Sigmoid colon (tissue), 7 donors: ENCODE measurements around the gene SPARCL1. TPM values are rescaled to one million over a fixed set of nuclear protein-coding genes. Genes with fewer than 3 reads are reported as not detected.

Experiments
- DNase-seq: peaks from one replicate; pipeline ENCODE4 v3.0.0-alpha.2; 2019
- H3K27ac ChIP-seq, 4 donors: fragments of 200-600 bp; sonication (generic); one replicate each; pipeline ENCODE4 v1.5.1; 2016 to 2019; ENCODE audit warnings: mild to moderate bottlenecking in 1 of 4
- H3K27me3 ChIP-seq, 3 donors: fragments of 200-600 bp; sonication (generic); one replicate each; pipeline ENCODE4 v1.5.1; 2019; ENCODE audit warnings: mild to moderate bottlenecking in 1 of 3
- H3K36me3 ChIP-seq, 4 donors: fragments of 200-600 bp; sonication (generic); one replicate each; pipeline ENCODE4 v1.5.1; 2016 to 2019
- H3K4me1 ChIP-seq, 4 donors: fragments of 200-600 bp; sonication (generic); one replicate each; pipeline ENCODE4 v1.5.1; 2017 to 2019
- H3K4me3 ChIP-seq, 4 donors: fragments of 200-600 bp; sonication (generic); one replicate each; pipeline ENCODE4 v1.5.1; 2017 to 2019; ENCODE audit warnings: mild to moderate bottlenecking in 2 of 4, moderate library complexity in 1 of 4
- H3K9me3 ChIP-seq, 4 donors: fragments of 200-600 bp in 3 of 4; sonication (generic) in 3 of 4; one replicate each; pipeline versions ENCODE4 v1.5.1 to v1.6.1; 2013 to 2019
- CTCF ChIP-seq, 4 experiments: fragments of 450-650 bp in 3 of 4; fragments of 200-600 bp in 1 of 4; IDR thresholded peaks; one replicate each; pipeline ENCODE4 v1.5.1; 2016 to 2019; ENCODE audit warnings: antibody characterized with exemption in 4 of 4, mild to moderate bottlenecking in 3 of 4, moderate library complexity in 2 of 4
- EP300 ChIP-seq, 4 donors: sonication (generic); formaldehyde crosslinking; IDR thresholded peaks; one replicate each; pipeline ENCODE4 v1.6.1; 2017; ENCODE audit warnings: antibody characterized with exemption in 4 of 4
- POLR2A ChIP-seq, 2 donors: fragments of 450-650 bp; IDR thresholded peaks; one replicate each; pipeline ENCODE4 v1.6.1; 2016; ENCODE audit warnings: antibody characterized with exemption in 2 of 2, mild to moderate bottlenecking in 2 of 2, moderate library complexity in 2 of 2
- POLR2AphosphoS5 ChIP-seq, 4 donors: sonication (generic); formaldehyde crosslinking; IDR thresholded peaks; one replicate each; pipeline ENCODE4 v1.6.1; 2017; ENCODE audit warnings: antibody characterized with exemption in 4 of 4
- WGBS, 2 donors: extraction: QIAGEN DNeasy Blood & Tissue Kit; methylation state at CpG; one replicate each; pipeline ENCODE4 v1.1.7; 2013; 5-methylcytosine and 5-hydroxymethylcytosine counted together
- intact Hi-C: fragments of 100-400 bp; cut with DNase I; formaldehyde crosslinking; loops from one replicate; pipeline ENCODE4 v1.15.1; 2023
- polyA plus RNA-seq, 3 donors: library from polyadenylated mRNA; stranded (reverse); fragments of 200-250 nt; gene quantifications; one replicate each; pipeline ENCODE4 v1.2.3, GENCODE V29; 2013
- total RNA-seq, 4 donors: library from RNA; depleted of rRNA; stranded (reverse); fragments of >200 nt; gene quantifications; one replicate each; pipeline ENCODE4 v1.1.0, GENCODE V29; 2016
- donor health status: healthy with polysubstance abuse.
- donor health status: Bipolar disorder and iron deficiency.
- donor health status: healthy.

The SPARCL1 gene
- total and polyA plus RNA-seq, 7 donors: 10.4 to 1,386 (median 1,005) TPM

GRCh38 chr4:87510747-87511146, 18.4 kb downstream of the SPARCL1 start:
- TF ChIP-seq EP300 (IDR thresholded peaks at IDR 0.05) (no peak), POLR2AphosphoS5 (IDR thresholded peaks at IDR 0.05) (peak in 1 of 4 donors; percentile 24)
- Histone ChIP-seq H3K36me3 (peaks cover 7 to 36% (median 7%) of the 10 kb centered on the region in 4 donors), H3K27ac (peak overlapping the region in 2 of 4 donors; percentile 25 to 91), H3K4me1 (peaks cover 0 to 84% (median 67%) of the 10 kb centered on the region in 4 donors), H3K9me3 (no peaks in the 10 kb centered on the region), H3K4me3 (no peak overlapping the region), H3K27me3 (no peaks in the 10 kb centered on the region)
- intact Hi-C loops: no loop called here
- 94 to 95% methylated on average over 17 of the region's 17 CpGs for WGBS, 2 donors
- DNase-seq: no peak

GRCh38 chr4:87506974-87507701, 22.0 kb downstream of the SPARCL1 start:
- H3K4me1 ChIP-seq: peaks cover 0 to 65% (median 50%) of the 10 kb centered on the region in 4 donors
- intact Hi-C loops: no loop called here
- TF ChIP-seq POLR2AphosphoS5 (IDR thresholded peaks at IDR 0.05): peak in 1 of 4 donors; percentile 70
- no peak for TF ChIP-seq EP300 (IDR thresholded peaks at IDR 0.05)
- TF ChIP-seq CTCF (IDR thresholded peaks at IDR 0.05): no peak
- no peak for TF ChIP-seq POLR2A (IDR thresholded peaks at IDR 0.05)
- H3K27ac ChIP-seq: peak overlapping the region; percentile 19 to 80 (median 66)
- H3K36me3 ChIP-seq: peaks cover 7 to 34% (median 7%) of the 10 kb centered on the region in 4 donors
- 73 to 76% methylated on average over 4 of the region's 4 CpGs for WGBS, 2 donors
- no peak overlapping the region for H3K4me3 ChIP-seq
- no peaks in the 10 kb centered on the region for H3K27me3 ChIP-seq
- no peaks in the 10 kb centered on the region for H3K9me3 ChIP-seq
- DNase-seq: no peak

- WGBS, 2 donors: 78 to 79% methylated on average over 3 of the region's 3 CpGs
- no peaks in the 10 kb centered on the region for H3K27me3 ChIP-seq
- H3K27ac ChIP-seq: peak overlapping the region; percentile 3 to 80 (median 66)
- no peak for TF ChIP-seq POLR2A (IDR thresholded peaks at IDR 0.05)
- TF ChIP-seq EP300 (IDR thresholded peaks at IDR 0.05): no peak
- peak in 1 of 4 donors; percentile 28 for TF ChIP-seq POLR2AphosphoS5 (IDR thresholded peaks at IDR 0.05)
- DNase-seq: no peak
- no peak overlapping the region for H3K4me3 ChIP-seq
- H3K36me3 ChIP-seq: peaks cover 6 to 30% (median 7%) of the 10 kb centered on the region in 4 donors
- intact Hi-C loops: no loop called here
- peaks cover 0 to 62% (median 44%) of the 10 kb centered on the region in 4 donors for H3K4me1 ChIP-seq
- H3K9me3 ChIP-seq: no peaks in the 10 kb centered on the region
These were observed 23.3 kb downstream of the SPARCL1 start for GRCh38 chr4:87505862-87506261.

- intact Hi-C loops: no loop called here
- no peak overlapping the region for H3K4me3 ChIP-seq
- DNase-seq: no peak
- peak overlapping the region; percentile 7 to 78 (median 57) for H3K27ac ChIP-seq
- H3K27me3 ChIP-seq: no peaks in the 10 kb centered on the region
- TF ChIP-seq POLR2AphosphoS5 (IDR thresholded peaks at IDR 0.05): peak in 2 of 4 donors; percentile 15 to 19
- TF ChIP-seq POLR2A (IDR thresholded peaks at IDR 0.05): no peak
- no peak for TF ChIP-seq CTCF (IDR thresholded peaks at IDR 0.05)
- TF ChIP-seq EP300 (IDR thresholded peaks at IDR 0.05): no peak
- H3K9me3 ChIP-seq: no peaks in the 10 kb centered on the region
- peaks cover 0 to 8% (median 2%) of the 10 kb centered on the region in 4 donors for H3K36me3 ChIP-seq
- H3K4me1 ChIP-seq: peaks cover 0 to 71% (median 58%) of the 10 kb centered on the region in 4 donors
These were observed 26.5 kb downstream of the SPARCL1 start for GRCh38 chr4:87502580-87503238.

GRCh38 chr4:87500092-87500462, 29.1 kb downstream of the SPARCL1 start:
- TF ChIP-seq EP300 (IDR thresholded peaks at IDR 0.05) (no peak), CTCF (IDR thresholded peaks at IDR 0.05) (no peak), POLR2A (IDR thresholded peaks at IDR 0.05) (no peak), POLR2AphosphoS5 (IDR thresholded peaks at IDR 0.05) (no peak)
- Histone ChIP-seq H3K27ac (peak overlapping the region; percentile 58 to 78 (median 72)), H3K36me3 (peaks cover 6 to 31% (median 12%) of the 10 kb centered on the region in 4 donors), H3K9me3 (no peaks in the 10 kb centered on the region), H3K27me3 (no peaks in the 10 kb centered on the region), H3K4me1 (peaks cover 0 to 64% (median 51%) of the 10 kb centered on the region in 4 donors), H3K4me3 (no peak overlapping the region)
- no peak for DNase-seq
- intact Hi-C loops: no loop called here
- 59 to 79% methylated on average over 4 of the region's 4 CpGs for WGBS, 2 donors
